NCI-H1105 (cell line): ENCODE data around the gene LCTL.
"Not testable (repeated sequence)": the region's sequence is repeated elsewhere in the genome, so short reads cannot be mapped to it uniquely, and the experiment has no call there.

Experiments used
- DNase-seq: peaks from one replicate; lab custom pipeline; 2025; lab: John Stamatoyannopoulos, UW

Gene LCTL

GRCh38 chr15:66592505-66593218, 26.9 kb upstream of the LCTL start:
- DNase-seq = no peak

GRCh38 chr15:66591322-66591862, 25.6 kb upstream of the LCTL start:
- DNase-seq = no peak

DNA sequence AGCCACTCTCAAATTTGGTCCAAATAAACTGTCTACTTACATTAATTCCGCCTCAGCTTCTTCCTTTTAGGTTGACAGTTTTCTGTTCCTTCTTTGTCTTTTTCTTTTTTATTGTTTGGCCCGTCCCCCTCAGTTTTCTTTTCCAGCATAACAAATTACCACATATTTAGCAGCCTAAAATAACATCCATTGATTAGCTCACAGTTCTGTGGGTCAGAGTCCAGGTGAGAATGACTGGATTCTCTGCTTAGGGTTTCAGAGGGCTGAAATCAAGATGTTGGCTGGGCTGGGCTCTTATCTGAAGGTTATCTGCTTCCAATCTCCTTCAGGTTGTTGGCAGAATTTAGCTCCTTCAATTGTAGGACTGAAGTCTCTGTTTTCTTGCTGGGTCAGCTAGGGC, 24.6 kb upstream of the LCTL start:
- DNase-seq = no peak

DNA sequence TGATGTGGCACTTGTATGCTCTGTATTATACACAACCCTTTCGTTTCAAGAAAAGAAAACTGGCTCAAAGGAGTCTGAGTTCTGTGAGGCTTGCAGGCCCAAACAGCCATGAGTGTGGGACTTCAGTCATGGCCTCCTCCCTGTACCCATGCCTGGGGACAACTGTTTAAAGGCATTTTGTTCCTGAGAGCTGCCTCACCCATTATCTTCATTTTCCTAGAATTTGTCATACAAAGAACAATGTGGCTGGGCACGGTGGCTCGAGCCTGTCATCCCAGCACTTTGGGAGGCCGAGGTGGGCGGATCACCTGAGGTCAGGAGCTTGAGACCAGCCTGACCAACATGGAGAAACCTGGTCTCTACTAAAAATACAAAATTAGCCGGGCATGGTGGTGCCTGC, 23.6 kb upstream of the LCTL start:
- not testable (repeated sequence) for DNase-seq

GRCh38 chr15:66588971-66589370, 23.2 kb upstream of the LCTL start:
- no peak for DNase-seq

GRCh38 chr15:66588537-66588936, 22.7 kb upstream of the LCTL start:
- DNase-seq = no peak

DNA sequence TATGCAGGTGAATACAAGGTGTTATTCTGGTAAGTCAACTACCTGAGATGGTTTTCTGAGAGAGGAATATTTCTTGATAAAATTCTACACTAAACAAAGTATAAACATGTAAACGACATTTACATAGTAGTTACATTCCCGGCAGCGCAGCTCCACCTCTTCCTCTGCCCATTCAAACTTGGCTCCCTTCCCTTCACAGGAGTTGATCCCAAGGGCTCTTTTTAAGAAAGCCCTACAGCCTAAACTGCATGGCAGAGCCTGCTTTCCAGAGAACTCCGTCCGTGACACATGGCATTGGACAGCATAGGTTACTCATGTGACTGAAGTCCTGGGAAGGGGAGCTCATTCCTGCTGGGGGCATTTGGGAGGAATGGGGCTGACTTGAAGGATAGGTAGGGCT, 22.0 kb upstream of the LCTL start:
- DNase-seq = no peak

GRCh38 chr15:66587020-66587419, 21.2 kb upstream of the LCTL start:
- no peak for DNase-seq

DNA sequence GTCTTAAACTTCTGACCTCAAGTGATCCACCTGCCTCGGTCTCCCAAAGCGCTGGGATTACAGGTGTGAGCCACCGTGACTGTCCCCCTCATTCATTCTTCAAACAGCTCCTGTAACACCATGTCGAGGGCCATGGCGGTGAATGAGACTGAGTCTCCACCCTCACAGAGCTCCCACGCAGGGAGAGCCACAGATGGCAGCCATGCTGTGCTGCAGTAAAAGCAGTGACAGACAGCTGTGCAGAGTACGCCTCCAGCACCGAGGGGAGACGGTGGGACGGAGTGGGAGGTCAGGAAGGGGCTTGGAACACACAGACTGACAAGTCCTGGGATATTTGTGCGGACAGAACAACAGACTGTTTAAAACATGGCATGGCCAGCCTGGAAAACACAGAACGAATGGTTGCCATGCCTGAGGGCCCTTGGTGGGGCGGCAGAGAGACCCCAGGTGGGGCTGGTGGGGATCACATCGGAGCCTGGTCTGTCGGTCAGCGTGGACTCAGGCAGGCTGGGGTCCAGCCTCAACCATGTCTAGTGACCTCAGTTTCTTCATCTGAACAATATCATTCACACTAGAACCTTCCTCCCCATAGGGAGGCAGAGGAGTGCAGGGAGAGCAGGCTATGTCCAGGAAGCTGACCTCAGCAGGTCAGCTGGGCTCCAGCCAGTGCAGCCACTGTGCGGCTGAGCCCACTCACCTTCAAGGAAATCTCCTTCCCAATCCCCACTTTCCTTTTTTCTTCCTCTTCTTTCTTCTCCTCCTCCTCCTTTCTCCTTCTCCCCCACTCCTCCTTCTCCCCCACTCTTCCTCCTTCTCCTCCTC, 20.6 kb upstream of the LCTL start:
- no peak for DNase-seq

GRCh38 chr15:66581972-66582537, 16.3 kb upstream of the LCTL start:
- no peak for DNase-seq

GRCh38 chr15:66580643-66581042, 14.8 kb upstream of the LCTL start:
- DNase-seq = no peak

GRCh38 chr15:66578286-66578875, 12.6 kb upstream of the LCTL start:
- DNase-seq = no peak

- no peak for DNase-seq
Measured at GRCh38 chr15:66574596-66574950, 8.8 kb upstream of the LCTL start.

- DNase-seq = no peak
Measured at GRCh38 chr15:66573719-66574595, 8.2 kb upstream of the LCTL start.

DNA sequence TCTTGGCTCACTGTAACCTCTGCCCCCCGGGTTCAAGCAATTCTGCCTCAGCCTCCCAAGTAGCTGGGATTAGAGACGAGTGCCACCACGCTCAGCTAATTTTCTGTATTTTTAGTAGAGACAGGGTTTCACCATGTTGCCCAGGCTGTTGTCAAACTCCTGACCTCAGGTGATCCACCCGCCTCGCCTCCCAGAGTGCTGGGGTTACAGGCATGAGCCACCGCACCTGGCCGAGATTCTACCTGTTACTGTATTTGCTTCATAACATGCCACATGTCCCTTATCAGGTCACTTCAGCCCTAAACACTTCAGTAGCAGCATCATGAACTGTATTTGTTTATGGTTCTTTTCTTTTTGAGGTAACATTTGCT, 7.5 kb upstream of the LCTL start:
- DNase-seq = no peak

GRCh38 chr15:66572146-66572545, 6.3 kb upstream of the LCTL start:
- DNase-seq = no peak

GRCh38 chr15:66570842-66571478, 5.2 kb upstream of the LCTL start:
- no peak for DNase-seq

DNA sequence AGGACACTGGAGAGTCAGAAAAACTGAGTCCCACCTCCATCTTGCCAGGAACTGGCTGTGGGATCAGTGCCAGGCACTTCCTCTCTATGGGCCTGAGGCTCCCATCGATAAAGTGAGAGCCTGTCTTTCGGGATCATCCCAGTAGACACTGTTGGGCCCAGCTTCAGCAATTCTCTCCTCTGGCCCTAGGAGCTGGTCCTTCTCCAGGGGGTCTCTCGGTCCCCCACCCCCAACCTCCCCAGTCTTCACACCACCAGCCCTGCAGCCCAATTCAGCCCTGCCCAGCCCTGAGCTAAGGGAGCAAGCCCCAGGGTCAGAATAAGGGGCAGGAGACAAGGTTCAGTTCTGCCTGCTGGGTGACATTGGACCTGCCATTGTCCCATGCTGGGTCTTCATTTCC, 4.5 kb upstream of the LCTL start:
- DNase-seq = no peak

GRCh38 chr15:66569461-66570137, 3.8 kb upstream of the LCTL start:
- DNase-seq = no peak

DNA sequence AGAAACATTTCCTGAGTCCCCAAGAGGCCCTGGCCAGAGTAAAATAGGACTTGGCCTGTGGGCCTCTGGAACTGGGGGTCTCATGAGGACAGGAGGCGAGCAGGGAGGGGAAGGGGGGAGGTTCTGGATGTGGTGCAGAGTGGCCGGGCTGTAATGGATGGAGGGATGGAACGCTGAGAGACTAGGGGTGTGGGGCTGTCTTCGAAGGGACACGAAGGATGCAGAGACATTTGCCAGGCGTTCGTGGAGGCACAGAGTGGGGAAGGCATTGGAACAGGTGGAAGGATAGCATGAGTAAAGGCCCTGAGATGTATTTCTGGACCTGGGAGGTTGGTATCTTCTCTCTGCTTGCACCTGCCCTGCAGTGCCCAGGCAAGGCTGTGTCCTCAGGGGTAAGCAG, 2.1 kb upstream of the LCTL start:
- DNase-seq = no peak
